VCaP (cell line): Measurements from ENCODE around the gene CC2D2A.

Experiments used
- H3K27ac ChIP-seq: fragments of 450-650 bp; 2 replicates; pipeline ENCODE4 v1.5.1; 2017
- CTCF ChIP-seq: fragments of 450-650 bp; conservative IDR thresholded peaks from 2 replicates; pipeline ENCODE4 v1.5.1; 2017; ENCODE audit warnings: mild to moderate bottlenecking, moderate library complexity

CC2D2A gene

GRCh38 chr4:15550491-15550890 is 80.8 kb downstream of the CC2D2A start:
- TF ChIP-seq CTCF: no peak

GRCh38 chr4:15551740-15552446 is 82.2 kb downstream of the CC2D2A start:
- H3K27ac ChIP-seq: peak overlapping the region; percentile 35
- TF ChIP-seq CTCF: no peak

More at GRCh38 chr4:15550491-15550890, 80.8 kb downstream of the CC2D2A start:
- no peak overlapping the region for H3K27ac ChIP-seq

DNA sequence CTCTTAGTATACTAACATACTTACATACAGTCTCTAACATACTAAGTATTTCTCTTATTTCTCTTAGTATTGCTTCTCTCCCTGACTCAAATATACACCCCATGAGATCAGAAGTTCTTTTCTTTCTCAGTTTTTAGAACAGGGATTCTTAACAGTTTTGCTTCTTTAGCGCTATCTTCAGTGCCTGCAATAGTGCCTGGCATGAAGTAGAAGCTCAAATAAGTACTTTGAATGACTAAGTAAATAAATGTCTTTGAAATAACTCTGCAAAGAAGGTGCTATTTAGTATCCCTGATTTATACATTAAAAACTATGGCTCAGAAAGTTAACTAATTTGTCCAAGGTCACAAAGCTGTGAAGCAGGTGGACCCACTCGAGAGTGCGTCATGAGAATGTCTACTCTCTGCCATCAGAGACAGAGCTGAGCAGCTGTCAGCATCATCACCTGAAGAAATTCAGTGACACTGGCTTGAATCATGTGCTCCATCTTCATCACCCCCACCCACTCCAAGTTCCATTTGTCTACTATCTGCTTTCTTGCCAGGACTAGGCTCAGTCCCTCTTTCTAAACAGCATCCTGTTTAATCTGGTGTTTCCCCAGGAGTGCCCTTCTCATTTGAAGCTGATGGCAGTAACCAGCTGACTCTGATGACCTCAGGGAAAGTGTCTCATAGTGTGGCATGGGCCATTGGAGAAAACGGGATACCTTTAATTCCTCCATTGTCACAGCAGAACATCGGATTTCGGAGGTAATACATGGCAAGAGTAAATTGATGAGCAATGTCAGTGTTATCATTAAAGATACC is 83.1 kb downstream of the CC2D2A start:
- TF ChIP-seq CTCF: no peak
- peak overlapping the region; percentile 35; the same call in 1 of the 2 replicates for H3K27ac ChIP-seq

GRCh38 chr4:15556511-15557092 is 86.9 kb downstream of the CC2D2A start:
- no peak for TF ChIP-seq CTCF

DNA sequence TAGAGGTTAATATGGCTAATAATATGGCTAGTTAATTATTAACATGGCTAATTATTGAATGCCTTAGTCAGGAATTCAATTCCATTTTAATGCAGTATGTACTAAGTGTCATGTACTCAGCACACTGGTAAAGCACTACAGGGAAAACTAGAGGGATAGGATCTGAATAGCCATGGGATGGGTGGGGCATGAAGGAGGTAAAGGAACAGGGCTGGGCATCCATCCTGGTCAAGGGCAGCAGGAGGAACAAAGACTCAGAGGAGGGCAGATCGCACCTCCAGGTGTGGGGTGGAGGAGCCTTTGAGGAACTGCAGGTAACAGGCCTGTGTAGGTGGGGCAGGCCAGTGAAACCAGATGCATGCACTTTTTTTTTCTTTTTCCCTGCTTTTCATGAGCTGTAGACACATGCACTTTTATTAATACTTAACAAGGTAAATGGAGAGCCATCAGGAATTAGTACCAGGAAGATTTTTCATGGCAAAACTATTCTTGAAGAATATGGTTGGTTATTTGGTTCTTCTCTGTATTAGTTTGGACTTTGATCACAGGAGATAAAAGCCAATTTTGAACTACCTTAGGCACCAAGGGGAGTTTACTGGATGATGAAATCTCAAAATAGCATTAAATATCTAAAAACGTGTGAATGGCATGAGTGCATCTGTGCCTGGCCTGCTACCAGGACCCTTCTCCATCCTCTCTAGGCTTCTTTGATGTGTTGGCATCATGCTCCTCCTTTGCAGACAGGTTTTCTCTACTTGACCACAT is 88.3 kb downstream of the CC2D2A start:
- TF ChIP-seq CTCF: no peak

More at GRCh38 chr4:15556511-15557092, 86.9 kb downstream of the CC2D2A start:
- H3K27ac ChIP-seq: no peak overlapping the region

DNA sequence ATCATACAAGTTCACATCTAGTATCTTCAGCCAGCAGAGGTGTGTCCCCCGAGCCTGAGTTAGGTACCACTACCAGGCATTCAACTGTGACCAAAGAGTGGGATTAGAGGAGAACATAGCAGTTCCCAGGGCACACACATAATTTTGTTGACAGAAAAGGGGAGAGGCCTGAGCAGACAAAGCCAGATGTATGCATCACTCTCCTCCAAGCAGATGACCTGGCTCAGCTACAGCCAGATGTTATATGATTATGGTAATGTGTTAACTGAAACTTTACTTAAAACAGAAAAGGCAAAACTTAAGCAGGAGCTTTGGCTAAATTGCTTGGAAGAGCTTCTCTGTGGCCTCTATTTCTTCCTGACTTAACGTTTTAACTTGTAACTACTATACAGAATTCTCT is 88.9 kb downstream of the CC2D2A start:
- no peak overlapping the region for H3K27ac ChIP-seq
- TF ChIP-seq CTCF: no peak

More for the DNA sequence above, 88.3 kb downstream of the CC2D2A start:
- H3K27ac ChIP-seq: no peak overlapping the region
